Middle frontal gyrus (tissue), 1 donor: ENCODE measurements around the gene SSUH2.
A peak's percentile ranks its signal among the peaks of the same experiment; 100 is the strongest.

Experiments used
- DNase-seq: peaks from one replicate; pipeline ENCODE4 v3.0.0-alpha.2; 2015; ENCODE audit warnings: low spot score; ENCODE audit errors: extremely low spot score

SSUH2 gene

DNA sequence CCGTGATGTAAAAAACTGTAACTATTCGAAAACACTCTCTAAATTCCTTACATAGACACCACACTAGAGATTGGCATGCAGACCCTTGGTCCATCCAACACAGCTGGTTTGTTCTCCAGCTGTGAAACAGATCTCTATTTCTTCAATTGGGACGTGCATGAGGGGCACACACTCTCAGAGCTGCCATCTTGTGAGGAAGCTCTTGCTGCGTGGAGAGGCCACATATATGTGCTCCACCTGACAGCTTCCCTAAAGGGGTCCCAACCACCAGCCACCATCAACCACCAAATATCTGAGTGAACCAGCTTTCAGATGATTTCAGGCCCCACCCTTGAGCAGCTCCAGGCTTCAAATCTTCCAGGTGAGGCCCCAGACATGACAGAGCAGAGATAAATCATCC lies 25.6 kb downstream of the SSUH2 start:
- DNase-seq: no peak

DNA sequence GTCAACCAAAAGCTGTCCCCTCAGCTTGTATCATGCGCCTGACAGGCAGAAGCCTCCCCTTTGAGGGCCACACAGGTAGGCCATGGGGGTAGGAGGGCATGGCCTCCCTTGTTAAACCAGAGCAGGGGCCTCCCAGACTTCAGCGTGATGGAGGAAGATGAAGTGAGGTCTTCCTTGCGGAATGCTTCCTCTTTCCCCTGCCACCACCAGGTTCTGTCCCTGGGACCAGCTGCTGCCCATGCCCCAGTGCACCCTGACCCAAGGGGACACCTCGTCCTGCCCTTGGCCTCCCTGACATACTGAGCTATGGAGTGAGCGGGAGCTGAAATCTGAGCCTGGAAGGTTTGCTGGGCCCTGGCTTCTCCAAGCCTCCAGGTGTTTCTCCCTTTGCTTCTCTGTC lies 26.7 kb downstream of the SSUH2 start:
- no peak for DNase-seq

DNA sequence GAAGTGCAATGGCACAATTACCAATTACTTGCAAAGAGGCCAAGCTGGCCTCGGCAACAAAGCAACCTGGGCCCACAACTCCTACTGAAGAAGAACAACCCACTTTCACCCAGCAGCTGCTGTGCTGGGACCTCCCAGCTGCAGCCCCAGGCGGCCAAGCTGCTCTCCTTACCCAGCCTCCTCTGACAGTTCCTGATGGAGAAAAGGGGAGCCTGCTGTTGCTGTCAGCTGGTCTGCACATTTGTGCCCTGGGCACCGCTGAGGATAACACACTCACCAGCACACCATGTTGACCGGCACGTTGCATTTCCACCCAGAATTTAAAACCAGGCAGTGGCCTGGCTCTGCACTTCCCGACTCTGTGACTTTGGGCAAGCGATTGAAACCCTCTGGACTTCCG lies 33.6 kb downstream of the SSUH2 start:
- no peak for DNase-seq

DNA sequence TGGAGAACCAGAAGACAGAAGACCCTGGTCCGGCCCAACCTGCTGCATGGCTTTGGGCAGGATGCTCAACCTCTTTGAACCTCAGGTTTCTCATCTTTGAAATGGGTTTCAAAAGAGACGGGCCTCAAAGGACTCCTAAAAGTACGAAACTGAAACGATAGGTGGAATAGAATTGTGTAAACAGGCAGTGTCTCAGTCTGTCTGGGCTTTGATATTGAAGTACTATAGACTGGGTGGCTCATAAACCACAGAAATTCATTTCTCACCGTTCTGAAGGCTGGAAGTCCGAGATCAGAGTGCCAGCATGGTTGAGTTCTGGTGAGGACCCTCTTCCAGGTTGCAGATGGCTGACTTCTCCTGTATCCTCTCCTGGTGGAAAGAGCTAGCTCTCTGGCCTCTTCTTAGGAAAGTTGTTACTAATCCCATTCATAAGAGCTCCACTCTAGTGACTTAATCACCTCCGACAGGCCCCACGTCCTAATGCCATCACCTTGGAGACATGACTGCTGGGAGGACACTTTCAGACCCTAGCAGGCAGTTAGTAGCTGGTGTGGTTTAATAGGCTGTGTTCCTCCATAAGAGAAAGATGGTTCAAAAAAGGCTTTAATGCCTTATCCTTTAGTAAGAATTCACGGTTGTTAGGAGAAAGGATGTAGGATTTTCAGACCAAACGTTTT lies 35.7 kb downstream of the SSUH2 start:
- DNase-seq: no peak

DNA sequence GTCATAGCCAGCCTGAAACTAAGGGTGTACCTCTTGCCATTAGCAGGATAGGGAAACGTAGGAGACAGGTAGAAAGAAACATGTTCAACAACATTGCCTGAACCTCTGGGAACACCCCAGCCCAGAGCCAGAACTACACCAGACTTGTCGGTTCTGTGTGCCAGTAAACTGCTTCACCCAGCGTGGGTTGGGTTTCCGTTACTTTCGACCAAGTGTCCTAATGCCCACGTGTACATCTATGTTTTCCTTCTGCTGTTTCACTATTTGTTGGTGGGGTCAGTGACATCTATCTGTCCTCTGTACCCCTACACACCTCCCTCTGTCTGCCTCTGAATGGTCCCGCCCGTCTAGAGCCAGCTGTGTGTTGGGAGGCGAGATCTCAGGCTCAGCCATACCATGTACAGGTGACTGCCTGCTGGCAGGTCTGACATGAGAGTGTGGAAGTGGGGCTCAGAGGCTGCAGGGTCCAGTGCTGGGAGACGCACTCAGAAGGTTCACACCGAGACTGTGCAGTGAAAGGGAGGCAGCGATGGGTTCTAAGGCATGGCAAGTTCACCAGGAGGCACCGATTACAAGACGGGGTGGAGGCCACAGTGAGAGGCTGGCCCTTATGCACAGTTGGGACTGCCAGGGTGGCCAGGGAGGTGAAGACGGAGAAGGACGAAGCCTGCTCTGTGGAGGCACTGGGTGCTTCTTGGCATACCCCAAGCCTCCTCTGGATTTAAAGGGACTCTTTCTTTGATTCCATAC lies 36.4 kb downstream of the SSUH2 start:
- DNase-seq: no peak

DNA sequence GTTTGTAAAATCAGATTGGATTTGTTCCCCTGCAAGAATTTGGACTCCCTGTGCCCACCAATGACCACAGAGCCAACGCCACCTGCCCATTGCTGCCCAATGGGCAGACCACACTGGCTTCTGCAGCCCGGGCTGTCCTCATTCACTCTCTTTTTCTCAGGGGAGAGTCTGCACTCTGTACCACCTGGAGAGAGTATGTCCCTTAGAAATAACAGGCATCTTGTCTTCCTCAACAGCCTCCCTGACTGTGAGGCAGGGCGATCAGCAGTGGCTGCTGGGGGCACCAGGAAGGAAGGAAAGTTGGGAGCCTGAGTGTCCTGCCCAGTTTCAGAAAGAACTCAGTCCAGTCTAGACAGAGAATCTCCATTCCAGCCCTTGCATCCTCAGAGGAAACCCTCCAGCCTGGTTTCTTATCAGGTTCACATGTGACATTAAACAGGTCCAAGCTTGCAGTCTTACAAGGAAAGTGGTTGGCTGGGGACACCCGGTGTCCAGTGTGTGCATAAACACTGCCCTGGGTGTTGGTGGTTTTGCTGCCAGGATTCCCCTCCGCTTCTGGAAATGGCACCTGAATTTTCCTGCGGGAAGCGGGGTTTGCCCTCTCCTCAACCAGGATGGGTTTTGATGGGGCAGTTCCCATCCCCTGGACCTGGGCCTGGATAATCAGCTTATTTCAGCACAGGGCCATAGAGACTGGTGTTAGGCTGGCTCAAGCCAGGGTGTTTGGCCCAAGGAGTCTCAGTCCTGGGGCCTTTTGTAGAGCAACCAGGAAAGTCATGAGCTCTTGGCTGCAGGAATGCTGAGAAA lies 37.2 kb downstream of the SSUH2 start:
- DNase-seq: no peak

DNA sequence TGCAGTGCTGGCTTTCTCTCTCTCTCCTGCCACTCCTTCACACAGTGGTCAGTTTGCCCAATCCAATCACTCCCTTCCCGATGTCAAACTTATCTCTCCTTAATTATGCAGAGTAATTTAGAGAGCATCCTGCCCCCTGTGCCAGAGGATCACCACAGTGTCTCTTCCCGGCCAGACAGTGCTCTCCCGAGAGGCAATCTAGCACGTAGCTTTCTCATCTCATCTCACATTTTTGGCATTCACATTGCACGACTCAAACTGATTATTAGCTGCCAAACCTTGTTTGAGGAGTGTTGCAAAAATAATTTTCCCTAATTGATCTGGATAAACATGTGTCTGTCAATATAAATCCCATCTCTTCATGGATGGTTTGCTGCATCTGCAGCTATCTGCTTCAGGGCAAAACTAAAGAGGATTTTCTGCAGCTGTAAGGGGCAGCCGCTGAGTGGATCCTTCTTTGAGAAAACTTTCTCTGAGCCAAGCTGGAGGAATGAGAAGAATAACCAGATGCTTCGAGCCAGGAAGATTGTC lies 37.8 kb downstream of the SSUH2 start:
- DNase-seq: no peak

DNA sequence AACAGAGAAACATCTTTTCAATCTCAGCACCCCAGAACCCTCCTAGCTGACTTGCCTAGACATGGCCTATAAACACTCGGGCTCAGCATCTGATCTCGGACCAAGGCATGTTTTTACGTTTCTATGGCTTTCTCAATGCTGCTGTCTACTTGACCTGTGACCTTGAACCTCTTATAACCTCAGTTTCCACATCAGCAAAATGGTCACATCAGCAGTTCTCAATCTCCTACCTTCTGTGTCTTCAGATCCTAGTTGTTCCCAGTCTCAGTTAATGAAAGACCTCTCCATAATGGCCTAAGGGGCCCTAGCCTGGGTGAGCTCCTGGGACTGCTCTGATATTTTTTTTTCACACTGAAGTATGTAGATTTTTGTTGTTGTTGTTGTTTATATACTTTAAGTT lies 39.6 kb downstream of the SSUH2 start:
- DNase-seq: no peak

DNA sequence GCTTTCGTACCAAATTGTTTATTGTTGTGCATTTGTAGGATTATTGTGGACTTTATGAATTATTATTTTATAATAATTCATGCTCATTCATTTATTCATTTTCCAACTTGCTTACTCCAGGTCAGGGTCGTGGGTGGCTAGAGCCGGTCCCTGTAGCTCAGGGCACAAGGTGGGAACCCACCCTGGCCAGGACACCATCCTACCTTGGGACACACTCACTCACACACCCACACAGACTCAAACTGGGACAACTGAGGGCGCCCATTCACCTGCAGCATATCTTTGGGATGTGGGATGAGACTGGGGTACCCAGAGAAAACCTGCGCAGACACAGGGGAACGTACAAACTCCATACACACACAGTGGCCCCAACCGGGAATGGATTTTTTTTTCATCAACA lies 40.6 kb downstream of the SSUH2 start:
- DNase-seq: no peak

DNA sequence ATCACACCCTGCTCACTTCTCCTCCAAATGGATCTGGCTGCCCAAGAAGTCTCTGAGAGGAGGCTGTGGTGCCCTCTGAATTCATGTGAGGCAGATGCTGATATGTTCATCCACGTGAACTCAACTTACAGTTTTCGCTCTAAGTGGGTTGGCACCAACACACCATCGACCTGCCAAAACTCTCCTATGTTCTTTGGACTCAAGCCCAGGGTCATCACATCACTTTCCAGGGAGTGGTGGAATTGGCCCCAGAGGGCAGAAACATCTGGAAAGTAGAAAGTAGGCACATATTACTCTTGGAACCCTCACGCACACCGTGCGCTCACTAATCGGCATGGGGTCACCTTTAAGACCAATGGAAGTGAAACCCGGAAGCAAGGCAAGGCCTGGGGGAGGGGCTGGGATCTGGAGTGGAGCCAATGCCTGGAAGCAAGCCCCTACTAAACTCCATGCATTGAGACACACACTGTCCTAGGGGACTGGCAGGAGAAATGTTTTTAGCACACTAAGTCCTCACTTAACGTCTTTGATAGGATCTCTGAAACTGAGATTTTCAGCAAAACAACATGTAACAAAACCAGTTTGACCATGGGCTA lies 41.4 kb downstream of the SSUH2 start:
- no peak for DNase-seq

DNA sequence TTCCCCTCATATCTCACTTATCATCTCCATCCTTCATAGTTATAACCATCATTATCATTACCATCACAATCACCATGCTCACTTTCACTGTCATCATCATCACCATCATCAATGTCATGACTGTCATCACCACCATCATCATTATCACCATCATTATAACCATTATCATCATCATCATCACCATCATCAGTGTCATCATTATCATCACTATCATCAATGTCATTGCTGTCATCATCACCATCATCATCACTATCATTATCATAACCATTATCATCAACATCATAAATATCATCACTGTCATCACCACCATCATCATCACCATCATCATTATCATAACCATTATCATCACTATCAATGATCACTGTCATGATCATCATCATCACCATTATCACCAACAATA lies 44.1 kb downstream of the SSUH2 start:
- no peak for DNase-seq

DNA sequence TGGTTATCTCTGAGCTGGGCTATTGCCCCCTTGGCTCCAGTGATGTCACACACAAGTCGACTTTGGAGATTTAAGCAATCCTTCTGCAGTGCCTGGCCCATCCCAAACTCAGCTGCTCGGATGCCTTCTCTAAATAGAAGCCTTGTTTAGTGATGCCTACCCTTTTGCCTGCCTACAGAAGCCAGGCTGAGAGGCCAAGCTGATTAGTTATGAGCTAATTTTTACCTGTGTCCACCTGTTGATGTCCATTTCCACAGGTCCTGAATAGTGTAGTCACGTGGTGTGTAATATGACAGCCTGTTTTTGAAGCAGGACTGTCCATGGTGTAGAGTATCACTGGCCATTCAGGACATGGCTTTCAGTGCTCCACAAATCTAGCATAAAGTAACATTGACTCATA lies 45.5 kb downstream of the SSUH2 start:
- DNase-seq: no peak

DNA sequence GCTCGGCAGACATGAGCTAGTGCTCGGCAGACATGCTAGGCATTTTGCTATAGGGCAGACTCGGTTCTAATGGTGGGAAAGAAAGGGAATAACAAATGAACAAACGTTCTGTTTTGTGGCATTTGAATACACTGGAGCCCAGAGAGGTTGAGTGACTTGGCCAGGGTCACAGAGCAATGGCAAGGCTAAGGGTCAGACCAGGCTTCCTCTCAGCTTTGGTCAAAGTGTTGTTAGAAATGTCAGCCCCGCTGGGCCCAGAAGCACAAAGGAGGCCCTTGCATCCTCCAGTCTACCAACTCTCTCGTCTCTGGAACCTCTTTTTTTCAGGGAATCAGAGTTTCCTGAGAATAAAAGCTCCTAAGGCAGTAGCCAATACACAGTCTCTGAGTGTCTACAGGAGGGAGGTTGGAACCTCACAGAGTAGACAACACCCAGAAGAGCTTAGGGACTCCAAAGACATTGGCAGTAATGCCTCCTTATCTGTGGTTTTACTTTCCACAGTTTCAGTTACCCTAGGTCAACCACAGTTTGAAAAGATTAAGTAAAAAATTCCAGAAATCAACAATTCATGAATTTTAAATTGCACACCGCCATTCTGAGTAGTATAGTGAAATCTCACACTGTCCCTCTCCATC lies 47.3 kb downstream of the SSUH2 start:
- no peak for DNase-seq

DNA sequence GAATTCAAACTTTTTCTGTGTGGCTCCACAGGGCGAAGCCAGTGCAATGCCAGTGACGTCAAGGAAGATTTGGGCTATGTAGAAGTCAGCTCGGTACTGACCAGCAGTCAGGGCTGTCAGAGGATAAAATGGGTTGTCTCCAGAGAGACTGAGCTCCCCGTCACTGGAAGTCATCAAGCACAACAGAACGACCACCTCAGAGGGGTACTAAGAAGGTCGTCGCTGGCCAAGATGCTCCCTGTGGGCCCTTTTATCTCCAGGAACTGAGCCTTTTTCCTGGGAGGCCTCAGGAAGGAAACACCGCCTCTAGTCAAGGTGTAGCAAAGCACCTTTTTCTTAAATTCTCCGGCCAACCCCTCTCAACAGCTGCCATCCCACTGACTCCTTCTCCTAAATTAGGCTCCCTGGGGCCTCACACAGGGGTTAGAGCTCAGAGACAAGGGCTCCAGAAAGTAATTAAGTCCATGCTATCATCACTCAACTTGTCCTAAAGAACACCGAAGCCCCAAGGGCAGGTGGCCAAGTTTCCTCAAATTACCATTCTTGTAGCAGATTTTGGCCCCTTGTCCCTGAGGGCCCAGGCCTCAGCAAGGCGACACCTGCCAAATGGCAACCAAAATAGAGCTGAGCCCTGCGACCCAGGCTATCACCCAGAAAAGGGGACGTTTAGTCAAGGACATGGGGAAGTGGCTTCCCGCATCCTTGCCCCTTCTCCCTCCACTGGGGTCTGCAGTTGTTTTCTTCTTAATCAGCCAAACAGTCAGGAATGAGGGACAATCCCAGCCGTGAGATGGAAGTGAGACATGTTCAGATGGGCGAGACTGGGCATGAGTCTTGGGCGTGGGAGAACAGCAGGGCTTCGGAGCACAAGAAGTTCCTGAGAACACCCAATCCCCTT lies 48.0 kb downstream of the SSUH2 start:
- DNase-seq: no peak

DNA sequence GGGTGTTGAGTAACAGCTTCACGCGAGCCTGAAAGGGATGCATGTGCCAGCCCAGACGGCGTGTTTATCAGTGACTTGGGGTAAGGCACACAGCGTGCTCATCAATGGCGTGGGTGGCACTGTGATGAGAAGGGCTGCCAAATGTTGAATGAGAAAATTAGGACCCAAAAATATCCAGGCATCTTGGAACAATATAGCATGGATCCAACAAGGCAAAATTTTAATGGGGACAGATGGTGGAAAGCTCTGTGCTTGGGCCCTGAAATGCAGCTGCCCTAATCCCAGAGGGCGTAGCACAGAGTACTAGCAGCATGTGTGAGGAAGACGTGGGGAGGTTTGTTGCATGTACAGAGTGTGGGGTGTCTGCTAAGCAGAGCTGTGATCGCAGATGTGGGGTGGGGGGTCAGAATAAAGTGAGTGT lies 48.9 kb downstream of the SSUH2 start:
- peak; percentile 64 for DNase-seq

DNA sequence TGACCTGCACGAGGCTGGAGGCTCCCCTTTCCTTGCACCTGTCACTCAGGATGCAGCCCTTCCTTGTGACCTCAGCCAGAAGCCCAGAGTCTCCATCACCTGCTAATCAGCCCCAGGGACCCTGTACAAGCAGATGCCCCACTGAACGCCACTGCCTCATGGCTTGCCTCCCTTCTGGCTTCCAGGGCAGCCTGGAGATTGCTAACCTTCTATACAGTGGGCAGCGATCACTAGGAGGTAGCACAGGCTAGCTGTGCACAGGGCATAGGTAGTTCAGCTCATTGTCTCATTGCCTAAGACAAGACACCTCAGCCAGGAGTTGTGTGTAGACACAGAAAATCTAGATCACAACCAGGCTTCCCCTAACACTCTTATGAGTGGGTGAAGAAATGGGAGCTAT lies 49.3 kb downstream of the SSUH2 start:
- no peak for DNase-seq

DNA sequence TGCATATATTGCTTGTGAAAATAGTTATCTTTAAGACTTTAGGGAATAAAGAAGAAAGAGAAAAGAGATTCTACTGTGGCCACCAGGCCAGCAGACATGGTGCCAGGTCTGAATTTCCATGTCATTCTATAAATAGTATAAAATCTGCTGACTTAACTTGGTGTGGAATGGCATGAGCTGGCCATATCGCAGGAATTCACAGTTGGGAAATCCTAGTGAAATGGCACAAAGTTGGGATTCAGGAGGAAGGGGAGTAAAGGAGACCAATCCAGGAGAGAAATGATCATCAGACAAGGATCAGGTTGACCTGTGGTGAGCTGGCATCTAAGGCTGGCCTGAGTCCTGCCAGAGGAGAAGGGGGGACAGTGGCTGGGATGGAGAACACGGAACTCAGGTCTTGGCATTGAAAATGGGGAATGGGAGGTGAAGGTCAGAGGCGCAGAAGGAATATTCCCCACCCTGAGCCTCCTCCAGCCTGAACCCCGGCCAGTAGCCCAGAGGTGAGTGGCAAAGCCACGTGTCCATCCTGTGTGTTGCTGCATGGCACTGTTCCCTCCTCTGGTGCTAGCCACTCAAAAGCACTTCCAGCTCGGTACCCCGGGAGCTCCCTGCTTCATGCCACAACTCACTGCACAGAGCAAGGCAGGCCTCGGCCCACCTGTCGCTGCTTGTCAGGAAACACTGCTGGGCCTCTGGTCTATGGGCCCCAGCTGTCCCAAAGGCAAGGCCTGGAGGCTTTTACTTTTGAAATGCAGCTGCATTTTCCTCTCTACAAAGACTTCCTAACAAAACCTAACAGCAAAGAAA lies 51.4 kb downstream of the SSUH2 start:
- DNase-seq: no peak

DNA sequence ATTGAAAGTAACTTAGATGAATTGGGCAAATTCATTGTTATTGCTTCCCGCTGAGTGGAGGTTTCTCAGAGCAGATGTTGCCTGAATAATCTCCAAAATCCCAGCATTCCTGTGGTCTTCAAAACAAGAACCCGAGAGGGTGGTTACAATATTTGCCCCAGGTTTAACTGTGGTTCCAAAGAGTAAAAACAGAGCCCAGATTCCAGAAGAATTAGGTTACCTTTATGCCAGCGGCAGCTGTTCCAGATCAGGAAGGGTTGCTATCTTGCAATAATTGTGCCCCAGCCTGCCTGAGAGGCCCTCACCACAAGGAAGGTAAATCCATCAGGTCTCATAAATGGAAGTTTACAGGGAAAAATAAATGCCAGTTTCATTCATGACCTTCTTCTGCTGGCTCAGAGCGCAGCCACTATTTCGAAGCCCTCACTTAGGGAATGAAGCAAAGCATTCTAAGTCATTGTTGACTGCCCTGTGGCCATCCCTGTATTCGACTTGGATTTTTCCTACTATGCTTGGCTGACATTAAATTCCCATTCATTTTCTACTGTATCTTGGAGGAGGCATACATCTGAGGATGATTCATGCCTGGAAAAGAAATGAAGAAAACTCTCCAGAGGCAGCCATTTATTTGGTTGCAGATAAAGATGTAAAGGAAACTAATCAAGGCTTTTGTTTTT lies 54.6 kb downstream of the SSUH2 start:
- DNase-seq: no peak

DNA sequence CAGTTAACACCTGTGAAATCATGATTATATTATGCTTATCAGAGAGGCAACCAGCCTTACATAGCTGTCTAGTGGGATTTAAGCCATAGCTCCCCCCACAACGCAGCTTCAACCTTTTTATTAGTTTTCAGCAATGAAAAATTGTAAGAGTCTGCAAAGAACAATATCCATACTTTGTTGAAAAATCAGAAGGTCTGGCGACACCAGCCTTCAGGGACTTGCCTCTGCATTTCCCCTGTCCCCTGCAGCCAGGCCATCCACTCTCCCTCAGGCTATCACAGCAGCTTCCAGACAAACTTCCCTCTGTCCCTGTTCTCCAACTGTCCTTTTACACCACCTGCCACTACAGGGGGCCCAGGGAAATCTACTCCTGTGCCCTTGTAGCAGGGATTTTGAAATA lies 59.9 kb downstream of the SSUH2 start:
- DNase-seq: no peak
